Stomach (tissue), 9 donors: ENCODE measurements around the gene MAMLD1. TPM values are rescaled to one million over a fixed set of nuclear protein-coding genes. Genes with fewer than 3 reads are reported as not detected.
A peak's percentile ranks its signal among the peaks of the same experiment; 100 is the strongest.

Experiments used
- DNase-seq, 2 donors: peaks; one replicate each; pipeline versions ENCODE4 v3.0.0 to v3.0.0-alpha.2; 2013 to 2019
- H3K27ac ChIP-seq, 5 donors: fragments of 200-600 bp in 4 of 5; sonication (generic) in 4 of 5; one replicate each; pipeline ENCODE4 v1.5.1; 2013 to 2019; ENCODE audit warnings: mild to moderate bottlenecking in 1 of 5, moderate library complexity in 1 of 5
- H3K27me3 ChIP-seq, 3 donors: fragments of 200-600 bp; sonication (generic); one replicate each; pipeline ENCODE4 v1.5.1; 2017 to 2019; ENCODE audit warnings: mixed run types in 1 of 3
- H3K36me3 ChIP-seq, 4 donors: fragments of 200-600 bp; sonication (generic); 1 replicate in 3 of 4; 2 replicates in 1 of 4; pipeline ENCODE4 v1.5.1; 2016 to 2019
- H3K4me1 ChIP-seq, 4 donors: fragments of 200-600 bp; sonication (generic); one replicate each; pipeline ENCODE4 v1.5.1; 2016 to 2019
- H3K4me3 ChIP-seq, 4 donors: fragments of 200-600 bp; sonication (generic) in 3 of 4; one replicate each; pipeline ENCODE4 v1.5.1; 2016 to 2019; ENCODE audit warnings: mild to moderate bottlenecking in 1 of 4
- H3K9me3 ChIP-seq, 4 donors: fragments of 200-600 bp; sonication (generic); one replicate each; pipeline ENCODE4 v1.5.1; 2016 to 2019
- CTCF ChIP-seq, 7 experiments: fragments of 450-650 bp in 4 of 7; fragments of 200-600 bp in 3 of 7; sonication (generic) in 3 of 7; IDR thresholded peaks; one replicate each; pipeline ENCODE4 v1.5.1; 2016 to 2019; ENCODE audit warnings: antibody characterized with exemption in 7 of 7, control low read depth in 2 of 7, mild to moderate bottlenecking in 1 of 7
- EP300 ChIP-seq: sonication (generic); formaldehyde crosslinking; IDR thresholded peaks from one replicate; pipeline ENCODE4 v1.6.1; 2017; ENCODE audit warnings: antibody characterized with exemption
- POLR2A ChIP-seq, 4 donors: fragments of 450-650 bp; IDR thresholded peaks; one replicate each; pipeline ENCODE4 v1.6.1; 2016; ENCODE audit warnings: antibody characterized with exemption in 4 of 4, control low read depth in 2 of 4, mild to moderate bottlenecking in 1 of 4, moderate library complexity in 1 of 4
- POLR2AphosphoS5 ChIP-seq, 3 donors: sonication (generic); formaldehyde crosslinking; IDR thresholded peaks; one replicate each; pipeline ENCODE4 v1.6.1; 2016; ENCODE audit warnings: antibody characterized with exemption in 3 of 3
- WGBS, 5 donors: extraction: QIAGEN DNeasy Blood & Tissue Kit in 3 of 5; methylation state at CpG; one replicate each; pipeline versions ENCODE4 v1.1.5 to v1.1.7; 2013 to 2018; 5-methylcytosine and 5-hydroxymethylcytosine counted together
- intact Hi-C: fragments of 100-400 bp; cut with DNase I; formaldehyde crosslinking; loops from one replicate; pipeline ENCODE4 v1.15.1; 2023; ENCODE audit warnings: low total_unique reads
- polyA plus RNA-seq, 3 donors: library from polyadenylated mRNA; stranded (reverse); fragments of 200-250 nt; gene quantifications; one replicate each; pipeline ENCODE4 v1.2.3, GENCODE V29; 2013
- total RNA-seq, 5 donors: library from RNA; depleted of rRNA; stranded (reverse); fragments of >200 nt; gene quantifications; one replicate each; pipeline versions ENCODE4 v1.1.0 to v1.2.3, GENCODE V29; 2014 to 2016
- donor health status: healthy with polysubstance abuse.
- donor health status: Bipolar disorder and iron deficiency.
- donor health status: healthy.

Gene MAMLD1
- total and polyA plus RNA-seq, 8 donors, result 0.73 to 6.4 (median 1.7) TPM; not detected in 1

- peaks cover 0 to 24% (median 0%) of the 10 kb centered on the region in 4 donors for H3K4me1 ChIP-seq
- no peaks in the 10 kb centered on the region for H3K27me3 ChIP-seq
- no peaks in the 10 kb centered on the region for H3K36me3 ChIP-seq
- intact Hi-C loops, result no loop called here
- WGBS, 5 donors, result 65 to 78% (median 71%) methylated on average over 3 to 4 of the region's 4 CpGs
- DNase-seq, result no peak
- TF ChIP-seq EP300 (no peak), CTCF (IDR thresholded peaks at IDR 0.05) (no peak), POLR2AphosphoS5 (IDR thresholded peaks at IDR 0.05) (no peak), POLR2A (IDR thresholded peaks at IDR 0.05) (no peak)
- H3K27ac ChIP-seq, result peak overlapping the region; percentile 68 to 77 (median 72)
- H3K4me3 ChIP-seq, result peak overlapping the region in 2 of 4 donors; percentile 35 to 39
- no peaks in the 10 kb centered on the region for H3K9me3 ChIP-seq
These were observed 185.1 kb downstream of the MAMLD1 start for GRCh38 chrX:150548251-150548650.

- no peak overlapping the region for H3K27ac ChIP-seq
- 55 to 80% (median 66%) methylated on average over 2 of the region's 2 CpGs for WGBS, 5 donors
- no peak overlapping the region for H3K4me3 ChIP-seq
- no peaks in the 10 kb centered on the region for H3K36me3 ChIP-seq
- H3K9me3 ChIP-seq, result no peaks in the 10 kb centered on the region
- H3K27me3 ChIP-seq, result no peaks in the 10 kb centered on the region
- no peak for TF ChIP-seq POLR2AphosphoS5 (IDR thresholded peaks at IDR 0.05)
- no peak for TF ChIP-seq POLR2A (IDR thresholded peaks at IDR 0.05)
- TF ChIP-seq CTCF (IDR thresholded peaks at IDR 0.05), result no peak
- TF ChIP-seq EP300, result no peak
- peaks cover 0 to 24% (median 0%) of the 10 kb centered on the region in 4 donors for H3K4me1 ChIP-seq
- DNase-seq, result no peak
- intact Hi-C loops, result no loop called here
These were observed 185.6 kb downstream of the MAMLD1 start for GRCh38 chrX:150548684-150549083.

GRCh38 chrX:150551963-150552362, 188.8 kb downstream of the MAMLD1 start:
- no peak for DNase-seq
- Histone ChIP-seq H3K9me3 (no peaks in the 10 kb centered on the region), H3K4me1 (peaks cover 0 to 12% (median 0%) of the 10 kb centered on the region in 4 donors), H3K36me3 (no peaks in the 10 kb centered on the region), H3K4me3 (no peak overlapping the region), H3K27me3 (no peaks in the 10 kb centered on the region), H3K27ac (no peak overlapping the region)
- intact Hi-C loops, result no loop called here
- WGBS, 5 donors, result 83 to 97% (median 88%) methylated on average over 3 of the region's 3 CpGs
- TF ChIP-seq POLR2A (IDR thresholded peaks at IDR 0.05) (no peak), EP300 (no peak), CTCF (IDR thresholded peaks at IDR 0.05) (no peak), POLR2AphosphoS5 (IDR thresholded peaks at IDR 0.05) (no peak)

GRCh38 chrX:150558424-150558823, 195.3 kb downstream of the MAMLD1 start:
- 30 to 67% (median 46%) methylated on average over 6 to 7 of the region's 7 CpGs for WGBS, 5 donors
- Histone ChIP-seq H3K4me1 (no peaks in the 10 kb centered on the region), H3K9me3 (no peaks in the 10 kb centered on the region), H3K27me3 (peaks cover 0 to 9% (median 0%) of the 10 kb centered on the region in 3 donors), H3K4me3 (no peak overlapping the region), H3K36me3 (no peaks in the 10 kb centered on the region), H3K27ac (no peak overlapping the region)
- TF ChIP-seq POLR2AphosphoS5 (IDR thresholded peaks at IDR 0.05) (no peak), CTCF (IDR thresholded peaks at IDR 0.05) (no peak), EP300 (no peak), POLR2A (IDR thresholded peaks at IDR 0.05) (no peak)
- intact Hi-C loops, result no loop called here
- no peak for DNase-seq

Other genes starting within 250 kb of the MAMLD1 start
- gene MTM1, start 205.3 kb downstream of the MAMLD1 start, total RNA-seq, result 10 to 100 TPM in 3 of 5 donors, 1 to 10 TPM in 2; 5.8 to 28.0 (median 20.5) TPM
- 1 to 10 TPM; 3.5 to 5.8 (median 4.7) TPM for gene MTM1, start 205.3 kb downstream of the MAMLD1 start, polyA plus RNA-seq